Chondrocyte (in vitro differentiated cells): ENCODE data around the gene GLDN. TPM values are rescaled to one million over a fixed set of nuclear protein-coding genes. Genes with fewer than 3 reads are reported as not detected.

Source experiments
- DNase-seq: peaks from one replicate; pipeline ENCODE4 v3.0.0; 2021; ENCODE audit warnings: mixed read lengths, low spot score
- H3K27ac Mint-ChIP-seq: one replicate; pipeline ENCODE4 v1.8.0; 2021; ENCODE audit warnings: mild to moderate bottlenecking, moderate library complexity, mixed read lengths; ENCODE audit not compliant: unreplicated experiment
- H3K27me3 Mint-ChIP-seq: 2 replicates; pipeline ENCODE4 v1.8.0; 2021; ENCODE audit warnings: low read depth, mixed read lengths
- H3K36me3 Mint-ChIP-seq: 2 replicates; pipeline ENCODE4 v1.8.0; 2021; ENCODE audit warnings: low read depth, mixed read lengths
- H3K4me1 Mint-ChIP-seq: 2 replicates; pipeline ENCODE4 v1.8.0; 2021; ENCODE audit warnings: low read depth, mild to moderate bottlenecking, mixed read lengths
- H3K4me3 Mint-ChIP-seq: one replicate; pipeline ENCODE4 v1.8.0; 2021; ENCODE audit warnings: mild to moderate bottlenecking, moderate library complexity, mixed read lengths; ENCODE audit not compliant: unreplicated experiment
- H3K9me3 Mint-ChIP-seq: 2 replicates; pipeline ENCODE4 v1.8.0; 2021; ENCODE audit warnings: low read depth, mixed read lengths
- total RNA-seq: library from RNA; stranded (reverse); gene quantifications from 3 replicates; pipeline ENCODE4 v1.2.1, GENCODE V29; 2021
- TF ChIP-seq, protein P1 (sequence below): fragments of 200-600 bp; sonication (generic); IDR thresholded peaks from 2 replicates; pipeline ENCODE4 v1.5.0; 2021; ENCODE audit warnings: antibody characterized with exemption, mild to moderate bottlenecking, moderate library complexity

Gene GLDN
- total RNA-seq, 1 donor from 2014 or later, result 0.35 TPM

DNA sequence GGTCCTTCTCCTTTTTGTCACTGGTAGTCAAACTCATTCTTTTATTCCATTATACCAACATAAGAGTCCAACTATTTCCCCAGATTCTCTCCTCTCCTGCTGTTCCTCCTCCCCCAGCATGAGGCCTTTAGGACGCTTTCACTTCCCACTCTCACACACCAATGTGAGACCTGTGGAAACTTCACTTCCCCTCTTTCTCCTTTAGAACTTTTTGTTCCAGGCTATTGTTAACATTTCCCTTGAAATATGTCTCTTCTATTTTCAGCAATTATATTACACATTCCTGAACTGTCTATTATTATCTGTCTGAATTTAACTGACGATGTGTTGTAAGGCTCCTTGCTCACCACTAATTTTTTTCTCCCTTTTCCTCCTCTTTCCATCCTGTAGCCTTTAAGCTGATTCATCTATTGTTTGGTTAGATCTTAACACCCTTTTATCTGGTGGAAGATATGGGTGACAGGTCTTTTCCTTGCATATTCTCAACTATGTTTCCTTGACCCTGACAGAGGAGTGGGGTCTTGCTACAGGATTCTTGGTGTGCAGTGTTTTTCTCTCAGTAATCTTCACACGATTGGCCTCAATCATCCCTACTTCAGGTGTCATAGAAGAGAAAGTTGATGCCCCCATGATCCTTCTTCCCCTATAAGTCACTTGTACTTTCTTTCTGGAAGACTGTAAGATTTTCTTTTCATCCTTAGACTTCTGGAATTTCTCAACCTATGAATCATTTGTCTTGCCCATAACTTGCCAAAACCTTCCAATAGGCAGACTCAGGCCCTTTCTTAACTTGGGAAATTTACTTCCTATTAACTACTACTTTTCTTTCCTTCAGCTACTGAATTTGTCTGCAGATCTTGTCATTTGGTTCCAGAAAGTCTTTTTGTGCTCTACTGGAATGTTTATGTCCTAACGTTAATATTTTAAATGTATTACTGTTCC is 9.0 kb upstream of the GLDN start:
- no peaks in the 10 kb centered on the region for H3K4me1 Mint-ChIP-seq
- no peak for DNase-seq
- H3K27ac Mint-ChIP-seq, result no peak overlapping the region
- no peak overlapping the region for H3K4me3 Mint-ChIP-seq
- H3K27me3 Mint-ChIP-seq, result peaks cover 6% of the 10 kb centered on the region
- TF ChIP-seq, protein P1, sequence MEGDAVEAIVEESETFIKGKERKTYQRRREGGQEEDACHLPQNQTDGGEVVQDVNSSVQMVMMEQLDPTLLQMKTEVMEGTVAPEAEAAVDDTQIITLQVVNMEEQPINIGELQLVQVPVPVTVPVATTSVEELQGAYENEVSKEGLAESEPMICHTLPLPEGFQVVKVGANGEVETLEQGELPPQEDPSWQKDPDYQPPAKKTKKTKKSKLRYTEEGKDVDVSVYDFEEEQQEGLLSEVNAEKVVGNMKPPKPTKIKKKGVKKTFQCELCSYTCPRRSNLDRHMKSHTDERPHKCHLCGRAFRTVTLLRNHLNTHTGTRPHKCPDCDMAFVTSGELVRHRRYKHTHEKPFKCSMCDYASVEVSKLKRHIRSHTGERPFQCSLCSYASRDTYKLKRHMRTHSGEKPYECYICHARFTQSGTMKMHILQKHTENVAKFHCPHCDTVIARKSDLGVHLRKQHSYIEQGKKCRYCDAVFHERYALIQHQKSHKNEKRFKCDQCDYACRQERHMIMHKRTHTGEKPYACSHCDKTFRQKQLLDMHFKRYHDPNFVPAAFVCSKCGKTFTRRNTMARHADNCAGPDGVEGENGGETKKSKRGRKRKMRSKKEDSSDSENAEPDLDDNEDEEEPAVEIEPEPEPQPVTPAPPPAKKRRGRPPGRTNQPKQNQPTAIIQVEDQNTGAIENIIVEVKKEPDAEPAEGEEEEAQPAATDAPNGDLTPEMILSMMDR, result no peak
- no peaks in the 10 kb centered on the region for H3K9me3 Mint-ChIP-seq
- peaks cover 2% of the 10 kb centered on the region for H3K36me3 Mint-ChIP-seq

DNA sequence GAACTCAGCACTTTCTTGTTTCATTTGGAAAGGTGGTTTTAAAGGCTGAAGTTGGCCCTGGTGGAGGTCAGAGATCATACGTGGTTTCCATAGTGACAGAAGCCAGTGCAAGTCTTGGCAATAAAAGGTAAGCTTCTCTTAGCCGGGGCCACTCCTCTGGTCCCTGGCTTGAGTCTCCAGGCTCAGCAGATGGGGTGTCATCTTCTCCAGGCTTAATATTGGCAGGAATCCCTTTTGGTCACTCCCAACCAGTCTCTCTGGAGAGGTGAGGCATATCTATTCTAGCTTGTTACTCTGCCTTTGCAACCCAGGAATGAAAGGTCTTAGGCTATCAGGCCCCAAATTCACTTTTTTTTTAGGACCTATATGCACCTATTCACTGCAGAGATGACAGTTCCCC is 7.9 kb upstream of the GLDN start:
- TF ChIP-seq, protein P1, result no peak
- Mint-ChIP-seq H3K9me3 (no peaks in the 10 kb centered on the region), H3K36me3 (peaks cover 2% of the 10 kb centered on the region), H3K4me1 (no peaks in the 10 kb centered on the region), H3K27ac (no peak overlapping the region), H3K4me3 (no peak overlapping the region), H3K27me3 (peaks cover 9% of the 10 kb centered on the region)
- DNase-seq, result no peak

DNA sequence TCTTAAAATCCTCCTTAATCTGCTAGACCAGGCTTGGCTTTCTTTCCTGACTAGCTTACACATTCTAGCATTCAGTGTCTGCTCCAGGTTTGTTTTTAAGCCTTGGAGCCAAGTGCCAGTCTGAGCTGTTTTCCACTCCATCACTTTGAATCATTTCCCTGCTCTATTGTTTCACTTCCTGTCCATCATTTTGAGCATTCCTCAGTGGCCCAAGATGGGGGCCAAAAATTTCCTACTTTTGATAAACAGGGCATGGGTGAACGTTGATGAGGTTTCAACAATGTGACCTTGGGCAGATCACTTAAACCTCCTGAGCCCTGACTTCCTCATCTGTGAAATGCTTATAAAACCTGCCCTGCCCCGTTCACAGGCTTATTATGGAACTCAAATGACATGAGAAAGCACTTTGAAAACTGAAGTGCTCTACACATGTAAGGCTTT is 7.4 kb upstream of the GLDN start:
- DNase-seq, result no peak
- TF ChIP-seq, protein P1, result no peak
- H3K4me1 Mint-ChIP-seq, result no peaks in the 10 kb centered on the region
- peaks cover 2% of the 10 kb centered on the region for H3K36me3 Mint-ChIP-seq
- H3K27ac Mint-ChIP-seq, result no peak overlapping the region
- peaks cover 9% of the 10 kb centered on the region for H3K27me3 Mint-ChIP-seq
- H3K4me3 Mint-ChIP-seq, result no peak overlapping the region
- no peaks in the 10 kb centered on the region for H3K9me3 Mint-ChIP-seq

DNA sequence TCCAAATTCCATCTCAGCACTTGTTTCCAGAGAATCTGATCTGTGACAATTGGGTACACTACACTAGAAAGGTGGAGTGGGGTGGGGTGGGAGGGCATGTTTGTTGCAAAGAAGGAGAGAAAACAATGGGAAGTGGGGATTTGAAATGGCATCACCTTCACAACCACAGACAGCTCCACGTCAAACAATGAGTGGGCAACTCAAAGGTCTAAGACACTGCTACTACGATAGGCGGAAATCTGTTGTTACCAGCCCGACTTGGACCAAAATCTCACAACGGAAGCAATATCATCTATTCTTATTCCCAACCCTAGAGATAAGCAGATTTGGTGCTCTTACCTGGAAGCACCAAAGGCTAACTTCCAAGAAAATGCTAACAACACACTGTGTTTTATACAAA is 6.4 kb upstream of the GLDN start:
- Mint-ChIP-seq H3K4me3 (no peak overlapping the region), H3K36me3 (peaks cover under 1% of the 10 kb centered on the region), H3K9me3 (no peaks in the 10 kb centered on the region), H3K4me1 (no peaks in the 10 kb centered on the region), H3K27ac (no peak overlapping the region), H3K27me3 (peaks cover 15% of the 10 kb centered on the region)
- DNase-seq, result no peak
- TF ChIP-seq, protein P1, result no peak

DNA sequence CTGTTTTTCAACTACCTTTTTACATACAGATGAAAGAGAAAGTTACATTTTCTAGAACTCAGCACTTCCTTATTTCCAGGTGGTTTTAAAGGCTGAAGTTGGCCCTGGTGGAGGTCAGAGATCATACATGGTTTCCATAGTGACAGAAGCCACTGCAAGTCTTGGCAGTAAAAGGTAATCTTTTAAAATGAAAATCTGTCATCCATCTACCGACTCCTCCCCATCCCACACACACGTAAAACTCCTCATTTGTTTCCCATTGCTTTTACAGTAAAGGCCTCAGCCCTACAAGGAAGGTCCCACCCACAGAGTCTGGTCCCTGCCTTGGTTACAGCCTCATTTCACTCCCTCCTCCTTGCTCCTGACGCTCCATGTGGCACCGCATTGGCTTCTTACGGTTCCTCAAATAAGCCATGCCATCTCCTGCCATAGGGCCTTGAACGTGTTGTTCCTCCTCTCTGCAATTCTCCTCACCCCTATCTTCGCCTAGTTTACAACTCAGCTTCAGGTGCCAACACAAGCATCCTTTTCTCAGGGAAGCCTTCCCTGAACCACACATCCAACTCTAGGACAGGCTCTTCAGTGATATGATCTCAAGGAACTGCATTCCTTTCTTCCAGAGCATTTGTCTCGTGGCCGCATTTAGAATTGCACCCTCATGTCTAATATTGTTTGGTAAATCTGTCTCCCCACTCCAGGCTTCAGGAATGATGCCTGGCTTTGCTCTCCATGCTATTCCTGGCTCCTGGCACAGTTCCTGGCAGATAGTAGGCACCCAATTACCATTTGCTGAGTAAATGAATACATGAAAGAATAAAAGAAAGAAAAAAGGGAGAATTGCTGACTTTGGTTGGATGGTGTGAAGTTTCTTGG is 5.7 kb upstream of the GLDN start:
- Mint-ChIP-seq H3K4me3 (no peak overlapping the region), H3K36me3 (no peaks in the 10 kb centered on the region), H3K27me3 (peaks cover 19% of the 10 kb centered on the region), H3K27ac (no peak overlapping the region), H3K9me3 (no peaks in the 10 kb centered on the region), H3K4me1 (no peaks in the 10 kb centered on the region)
- no peak for DNase-seq
- TF ChIP-seq, protein P1, result no peak
